Measurements from ENCODE around the gene MON2. TPM values are rescaled to one million over a fixed set of nuclear protein-coding genes. Genes with fewer than 3 reads are reported as not detected.

MON2 gene
- total and polyA plus RNA-seq, 10 of the 15 experiments (the other 5 are each of a cell fraction or from before 2014, with no cell fraction given), result 5.4 to 34.3 (median 23.4) TPM

DNA sequence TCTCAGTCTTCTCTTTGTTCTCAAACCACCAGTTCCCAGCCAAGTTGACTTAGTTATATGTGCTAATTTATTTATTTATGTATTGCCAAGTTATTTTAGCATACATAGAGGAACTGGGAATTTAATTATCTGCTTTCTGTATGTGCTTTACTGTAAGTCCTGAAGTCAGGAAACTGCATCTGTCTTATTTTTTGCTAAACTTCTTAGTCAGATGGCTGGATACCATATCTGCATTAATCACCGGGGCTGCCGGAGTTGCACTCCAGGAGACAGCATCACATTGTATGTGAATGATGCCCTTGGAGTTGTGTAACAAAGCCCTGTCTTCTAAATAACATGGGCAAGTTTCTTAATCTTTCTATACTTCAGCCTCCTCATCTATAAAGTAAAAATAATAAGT lies 96.2 kb downstream of the MON2 start:
- Histone ChIP-seq H3K36me3 (ENCODE audit: control insufficient read depth in 2 of 2, insufficient read depth in 2 of 2, low read length in 1 of 2) (peaks cover 0 to 13% of the 10 kb centered on the region in 2 experiments; a peak in 2 of 4 replicates), H3K27me3 (replicated peaks in 1 of 2; ENCODE audit: control insufficient read depth in 2 of 2, insufficient read depth in 2 of 2, low read length in 1 of 2) (no peaks in the 10 kb centered on the region), H3K4me3 (no peak overlapping the region), H3K79me2 (ENCODE audit: control insufficient read depth, insufficient read depth, low read length) (no peaks in the 10 kb centered on the region), H3K9ac (ENCODE audit: control insufficient read depth, insufficient read depth, low read length) (no peak overlapping the region), H3K4me2 (ENCODE audit: control insufficient read depth, insufficient read depth) (no peak overlapping the region), H3K9me3 (replicated peaks; ENCODE audit: control insufficient read depth, insufficient read depth, low read length) (no peaks in the 10 kb centered on the region), H3K4me1 (ENCODE audit: control insufficient read depth, insufficient read depth, low read length) (no peaks in the 10 kb centered on the region), H3K27ac (ENCODE audit: control insufficient read depth, insufficient read depth) (no peak overlapping the region), H2AFZ (ENCODE audit: control insufficient read depth, low read depth, low read length) (no peak overlapping the region), H4K20me1 (ENCODE audit: control insufficient read depth, insufficient read depth) (no peaks in the 10 kb centered on the region)
- ChIA-PET SMC1A (ENCODE audit: uncharacterized antibody, unreplicated experiment) (interaction anchor here (3.3 kb wide), 1 partner anchor 13 kb away, joined by 17 read pairs; no protein-coding TSS in a partner anchor), RAD21 (ENCODE audit: unreplicated experiment) (no interaction called here), CTCF (interaction anchor here (2.0 kb wide), 1 partner anchor 236 kb away, joined by 8 read pairs; no protein-coding TSS in a partner anchor), POLR2A (no interaction called here)
- ATAC-seq (no peak), FAIRE-seq (no peak), DNase-seq (ENCODE audit: low read depth, low spot score) (no peak)
- intact Hi-C loops (cut with micrococcal nuclease; ENCODE audit: unreplicated experiment) (no loop called here), in situ Hi-C loops (cut with MboI) (no loop called here)
- BruUV-seq (replicated peaks), result no TSS peak
- WGBS (ENCODE audit: insufficient coverage, insufficient replicate concordance, low lambda C conversion rate, missing lambda C conversion rate), result 92% methylated on average over 2 of the region's 2 CpGs
- no peak for TF ChIP-seq IKZF1 (conservative IDR thresholded peaks at IDR 0.05)
- TF ChIP-seq PAX8 (IDR thresholded peaks at IDR 0.05), result no peak
- no peak for TF ChIP-seq EED (IDR thresholded peaks at IDR 0.05; ENCODE audit: low read depth)
- no peak for TF ChIP-seq ZNF687 (IDR thresholded peaks at IDR 0.05)
- TF ChIP-seq IRF4 (IDR thresholded peaks at IDR 0.05; ENCODE audit: low read depth, low read length), result no peak
- no peak for TF ChIP-seq TBL1XR1 (IDR thresholded peaks at IDR 0.05; ENCODE audit: low read depth, low read length)
- no peak for TF ChIP-seq RUNX3 (IDR thresholded peaks at IDR 0.05; ENCODE audit: low read length)
- no peak for TF ChIP-seq RB1 (IDR thresholded peaks at IDR 0.05; ENCODE audit: borderline replicate concordance)
- TF ChIP-seq, protein P1, sequence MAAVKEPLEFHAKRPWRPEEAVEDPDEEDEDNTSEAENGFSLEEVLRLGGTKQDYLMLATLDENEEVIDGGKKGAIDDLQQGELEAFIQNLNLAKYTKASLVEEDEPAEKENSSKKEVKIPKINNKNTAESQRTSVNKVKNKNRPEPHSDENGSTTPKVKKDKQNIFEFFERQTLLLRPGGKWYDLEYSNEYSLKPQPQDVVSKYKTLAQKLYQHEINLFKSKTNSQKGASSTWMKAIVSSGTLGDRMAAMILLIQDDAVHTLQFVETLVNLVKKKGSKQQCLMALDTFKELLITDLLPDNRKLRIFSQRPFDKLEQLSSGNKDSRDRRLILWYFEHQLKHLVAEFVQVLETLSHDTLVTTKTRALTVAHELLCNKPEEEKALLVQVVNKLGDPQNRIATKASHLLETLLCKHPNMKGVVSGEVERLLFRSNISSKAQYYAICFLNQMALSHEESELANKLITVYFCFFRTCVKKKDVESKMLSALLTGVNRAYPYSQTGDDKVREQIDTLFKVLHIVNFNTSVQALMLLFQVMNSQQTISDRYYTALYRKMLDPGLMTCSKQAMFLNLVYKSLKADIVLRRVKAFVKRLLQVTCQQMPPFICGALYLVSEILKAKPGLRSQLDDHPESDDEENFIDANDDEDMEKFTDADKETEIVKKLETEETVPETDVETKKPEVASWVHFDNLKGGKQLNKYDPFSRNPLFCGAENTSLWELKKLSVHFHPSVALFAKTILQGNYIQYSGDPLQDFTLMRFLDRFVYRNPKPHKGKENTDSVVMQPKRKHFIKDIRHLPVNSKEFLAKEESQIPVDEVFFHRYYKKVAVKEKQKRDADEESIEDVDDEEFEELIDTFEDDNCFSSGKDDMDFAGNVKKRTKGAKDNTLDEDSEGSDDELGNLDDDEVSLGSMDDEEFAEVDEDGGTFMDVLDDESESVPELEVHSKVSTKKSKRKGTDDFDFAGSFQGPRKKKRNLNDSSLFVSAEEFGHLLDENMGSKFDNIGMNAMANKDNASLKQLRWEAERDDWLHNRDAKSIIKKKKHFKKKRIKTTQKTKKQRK (IDR thresholded peaks at IDR 0.05; ENCODE audit: low read depth, low read length), result no peak
- TF ChIP-seq SRF (IDR thresholded peaks at IDR 0.05; ENCODE audit: low read depth in 2 of 2, low read length in 2 of 2), result no peak
- no peak for TF ChIP-seq BCL3 (IDR thresholded peaks at IDR 0.05; ENCODE audit: borderline replicate concordance, insufficient read depth, low read depth, low read length, poor library complexity, severe bottlenecking)
- no peak for TF ChIP-seq SREBF2 (IDR thresholded peaks at IDR 0.05; ENCODE audit: low read length)
- no peak for TF ChIP-seq TCF3 (IDR thresholded peaks at IDR 0.05; ENCODE audit: borderline replicate concordance, insufficient read depth, low read depth, low read length)
- no peak for TF ChIP-seq JUND (IDR thresholded peaks at IDR 0.05; ENCODE audit: low read depth, low read length)
- TF ChIP-seq EGR1 (IDR thresholded peaks at IDR 0.05; ENCODE audit: borderline replicate concordance in 1 of 2, low read depth in 2 of 2, low read length in 2 of 2), result no peak
- no peak for TF ChIP-seq SUZ12 (IDR thresholded peaks at IDR 0.05; ENCODE audit: unreplicated experiment)
- TF ChIP-seq BHLHE40 (IDR thresholded peaks at IDR 0.05; ENCODE audit: borderline replicate concordance in 1 of 2, low read depth in 2 of 2, low read length in 1 of 2), result no peak
